Fibroblast of peridontal ligament (primary cell): ENCODE measurements around the gene ROBO4.
A peak's percentile ranks its signal among the peaks of the same experiment; 100 is the strongest.

Experiments
- DNase-seq: peaks from one replicate; pipeline ENCODE4 v3.0.0-alpha.2; 2010; ENCODE audit errors: extremely low read depth

ROBO4 gene

DNA sequence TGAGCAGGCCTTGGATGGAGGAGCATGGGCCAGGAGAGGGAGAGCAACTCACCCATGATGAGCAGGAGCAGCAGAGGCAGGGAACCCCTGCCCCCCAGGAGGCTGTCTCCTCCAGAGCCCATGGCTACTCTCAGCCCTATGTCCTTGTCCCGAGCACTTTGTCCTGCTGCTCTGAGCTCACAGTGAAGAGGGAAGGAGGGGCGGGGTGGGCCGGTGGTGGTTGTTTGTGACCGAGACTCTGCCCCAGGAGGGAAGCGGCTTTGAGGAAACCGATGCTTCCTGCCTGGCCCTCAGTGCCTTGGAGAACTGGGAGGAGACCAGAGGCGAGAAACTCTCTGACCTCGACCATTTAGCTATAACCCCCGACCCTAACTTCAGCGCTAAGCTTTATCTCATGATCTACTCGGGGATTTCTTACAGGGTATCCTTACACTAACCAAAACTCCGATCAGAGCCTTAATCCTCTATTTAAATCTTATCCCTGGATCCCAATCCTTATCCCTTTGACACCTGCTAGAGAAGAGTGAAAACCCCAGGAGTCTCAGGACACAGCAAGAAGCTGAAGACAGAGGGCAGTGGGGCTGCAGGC is at the start of gene ROBO4:
TSS of gene ROBO4 (minus strand) at position 192 of the 589 bp plus-strand sequence. CDS start at position 122, 70 bp downstream.
- no peak for DNase-seq

DNA sequence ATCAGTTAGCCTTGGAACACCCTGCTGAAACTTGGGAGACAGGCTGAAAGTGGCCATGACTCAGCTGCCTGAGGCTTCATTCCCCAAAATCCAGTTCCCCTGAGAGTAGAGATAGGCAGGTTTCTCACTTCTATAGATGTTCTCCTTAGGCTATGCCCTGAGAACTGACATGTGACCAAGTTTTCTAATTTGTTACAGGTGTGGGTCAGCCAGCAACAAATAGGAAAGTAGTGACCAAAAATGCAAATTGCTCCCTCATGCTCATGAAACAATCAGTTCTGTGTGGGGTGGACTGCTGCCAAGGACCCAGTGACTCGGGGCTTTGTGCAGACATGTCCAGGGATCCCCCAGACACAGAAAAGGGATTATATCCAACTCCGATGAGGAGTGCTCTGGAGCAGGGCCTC is 49.1 kb upstream of the ROBO4 start:
- DNase-seq = peak; percentile 69

DNA sequence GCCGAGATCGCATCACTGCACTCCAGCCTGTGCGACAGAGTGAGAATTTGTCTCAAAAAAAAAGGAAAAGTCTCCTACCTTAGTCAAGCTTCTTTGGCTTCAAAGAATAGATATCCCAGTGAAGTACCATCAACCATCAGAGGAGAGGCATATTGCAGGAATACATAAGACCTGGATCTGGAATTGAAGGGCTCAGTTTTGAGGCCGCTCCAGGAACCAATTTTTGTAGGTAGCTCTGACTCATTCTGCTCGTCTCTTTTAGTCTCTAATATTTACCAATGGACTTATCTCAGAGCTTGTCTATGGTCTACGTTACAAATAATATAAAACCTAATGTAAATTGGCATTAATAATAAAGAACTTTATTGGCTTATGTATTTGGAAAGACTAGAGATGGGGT is 48.2 kb upstream of the ROBO4 start:
- no peak for DNase-seq

DNA sequence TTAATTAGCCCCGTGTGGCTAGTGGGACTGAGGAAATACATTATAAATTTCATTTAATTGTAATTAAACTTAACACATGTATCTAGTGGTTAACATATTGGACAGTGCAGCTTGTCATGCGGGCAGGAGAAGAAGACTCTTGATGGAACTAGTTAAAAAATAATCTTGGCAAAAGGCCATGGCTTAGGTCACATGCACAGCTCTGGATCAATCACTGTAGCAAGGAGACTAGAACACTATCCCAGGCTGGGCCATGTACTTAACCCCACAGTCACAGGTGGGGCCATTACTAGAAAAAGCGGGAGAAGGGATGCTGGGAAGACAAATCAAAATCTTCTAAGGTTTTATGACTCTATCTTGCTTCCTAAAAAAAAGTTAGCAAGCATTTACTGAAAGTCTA is 46.9 kb upstream of the ROBO4 start:
- no peak for DNase-seq

DNA sequence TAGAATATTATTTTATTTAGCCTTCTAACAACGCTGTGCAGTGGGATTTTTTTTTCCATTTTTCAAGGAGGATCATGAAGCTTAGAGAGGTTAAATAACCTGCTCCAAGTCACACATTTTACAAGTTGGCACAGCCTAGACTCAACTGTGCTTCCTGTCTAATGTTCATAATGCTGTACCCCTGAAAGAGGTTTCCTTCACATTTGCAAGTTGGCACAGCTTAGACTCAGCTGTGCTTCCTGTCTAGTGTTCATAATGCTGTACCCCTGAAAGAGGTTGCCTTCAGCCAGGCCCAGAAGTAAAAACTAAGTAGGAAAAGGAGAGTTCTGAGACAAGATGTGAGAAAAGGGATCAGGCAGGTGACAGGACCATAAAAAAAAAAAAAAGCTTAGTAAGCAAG is 46.1 kb upstream of the ROBO4 start:
- no peak for DNase-seq

DNA sequence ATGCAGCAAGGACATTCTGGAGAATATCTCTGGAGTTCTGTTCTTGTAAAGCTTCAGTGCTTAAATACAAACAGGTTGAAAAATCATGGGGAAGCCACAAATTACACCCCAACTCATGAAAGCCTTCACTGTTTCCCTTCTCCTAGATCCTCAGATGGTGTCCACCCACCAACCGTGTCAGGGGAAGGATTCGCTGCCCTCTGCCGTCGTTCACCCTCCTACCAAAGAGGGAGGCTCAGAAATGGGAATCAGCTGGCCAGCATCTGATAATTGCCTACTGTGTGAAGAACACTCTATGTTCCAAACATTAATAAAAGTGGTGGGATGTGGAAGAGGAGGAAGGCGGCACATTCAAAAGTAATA is 45.6 kb upstream of the ROBO4 start:
- DNase-seq = no peak

DNA sequence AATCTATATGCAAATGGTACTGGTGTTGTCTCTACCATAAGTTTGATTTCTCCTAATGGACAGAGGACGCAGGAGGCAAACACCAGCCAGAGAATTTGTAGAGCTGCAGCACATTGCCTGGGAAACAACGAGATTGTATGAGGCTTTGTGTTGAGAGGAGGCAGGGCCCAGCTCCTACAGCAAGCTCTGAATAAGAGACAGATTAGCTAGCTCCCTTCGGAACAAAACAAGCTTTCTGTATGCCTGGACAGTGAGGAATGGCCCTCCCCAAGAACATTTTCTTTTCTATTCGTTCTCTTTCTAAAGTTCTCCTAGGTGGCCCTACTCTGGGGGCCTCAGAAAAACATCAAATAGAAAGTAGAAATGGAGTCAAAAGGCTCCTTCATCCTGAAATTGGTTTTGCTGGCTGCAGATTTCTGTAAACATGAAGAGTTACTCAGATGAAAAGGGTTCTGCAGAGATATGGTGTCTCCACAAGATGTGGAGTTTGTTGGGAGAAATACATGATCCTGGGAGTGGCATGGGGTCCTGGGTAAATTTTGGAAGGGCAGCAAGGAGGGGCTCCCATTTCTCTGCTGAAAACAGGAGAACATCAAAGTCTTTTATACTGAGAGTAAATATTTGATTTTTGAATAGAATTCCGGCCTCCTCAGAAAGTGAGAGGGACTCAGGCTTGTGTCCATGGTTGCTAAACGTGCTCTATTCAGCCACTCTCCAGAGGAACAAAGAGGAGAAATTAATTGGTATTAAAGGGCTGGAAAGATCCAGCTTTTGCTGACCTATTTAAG is 45.0 kb upstream of the ROBO4 start:
- no peak for DNase-seq

DNA sequence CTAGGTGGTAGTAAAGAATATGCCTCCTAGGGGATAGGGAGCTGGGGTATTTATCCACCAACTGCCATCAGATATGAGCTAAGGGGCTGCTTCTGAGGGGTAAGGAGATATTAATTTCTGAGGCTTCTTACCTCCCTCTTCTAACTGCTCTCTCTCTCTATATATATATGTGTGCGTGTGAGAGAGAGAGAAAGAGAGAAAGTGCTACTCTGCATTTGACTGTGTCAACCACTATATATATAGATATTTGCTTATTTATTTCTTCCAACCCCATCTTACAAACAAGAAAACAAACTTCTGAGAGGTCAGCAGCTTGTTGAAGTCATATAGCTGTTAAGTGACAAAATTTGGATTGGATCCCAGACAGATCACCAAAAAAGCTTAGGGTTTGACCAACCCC is 44.0 kb upstream of the ROBO4 start:
- DNase-seq = no peak

DNA sequence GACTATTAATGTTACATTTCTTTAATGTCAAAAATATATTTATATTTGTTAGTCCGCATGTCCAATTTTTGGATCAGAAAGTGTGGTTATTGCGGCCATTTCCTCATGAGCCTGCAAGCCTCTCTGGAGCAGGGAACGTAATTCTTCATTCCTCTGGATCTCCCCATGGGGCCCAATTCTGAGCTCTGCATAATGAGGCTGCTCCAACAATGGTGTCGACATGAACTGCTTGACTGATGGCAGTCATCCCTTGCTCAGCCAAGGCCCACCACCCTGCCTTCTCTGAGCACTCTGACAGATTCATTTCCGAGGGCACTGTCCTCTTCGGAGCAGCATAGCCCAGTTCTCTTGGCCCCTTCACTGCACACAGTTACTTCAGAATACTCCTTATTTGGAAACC is 41.3 kb upstream of the ROBO4 start:
- no peak for DNase-seq

DNA sequence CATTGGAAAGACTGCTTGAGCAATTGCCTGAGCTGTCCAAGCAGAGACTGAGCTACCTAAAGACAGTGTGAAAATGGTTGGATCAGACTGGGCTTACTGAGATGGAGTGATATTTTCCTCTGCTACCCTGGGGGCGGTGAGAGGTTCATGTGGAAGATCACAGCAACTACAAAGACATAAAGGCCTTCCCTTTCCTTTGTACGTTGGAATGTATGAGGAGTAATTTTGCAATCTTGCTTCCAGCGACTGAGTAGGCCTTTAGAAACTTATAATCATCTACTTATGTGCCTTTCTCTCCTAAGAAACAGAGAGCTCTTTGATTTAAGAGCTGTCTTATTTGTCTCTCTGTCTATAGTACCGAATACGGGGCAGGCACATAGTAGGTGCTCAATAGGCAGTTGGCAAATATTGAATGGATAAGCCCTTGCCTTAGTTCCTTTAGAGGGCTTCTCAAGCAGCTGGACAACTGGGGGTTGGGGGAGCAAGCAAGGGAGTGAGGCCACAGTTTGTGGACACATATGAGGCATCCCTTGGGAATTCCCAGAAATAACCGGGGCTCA is 40.6 kb upstream of the ROBO4 start:
- DNase-seq = peak; percentile 63

DNA sequence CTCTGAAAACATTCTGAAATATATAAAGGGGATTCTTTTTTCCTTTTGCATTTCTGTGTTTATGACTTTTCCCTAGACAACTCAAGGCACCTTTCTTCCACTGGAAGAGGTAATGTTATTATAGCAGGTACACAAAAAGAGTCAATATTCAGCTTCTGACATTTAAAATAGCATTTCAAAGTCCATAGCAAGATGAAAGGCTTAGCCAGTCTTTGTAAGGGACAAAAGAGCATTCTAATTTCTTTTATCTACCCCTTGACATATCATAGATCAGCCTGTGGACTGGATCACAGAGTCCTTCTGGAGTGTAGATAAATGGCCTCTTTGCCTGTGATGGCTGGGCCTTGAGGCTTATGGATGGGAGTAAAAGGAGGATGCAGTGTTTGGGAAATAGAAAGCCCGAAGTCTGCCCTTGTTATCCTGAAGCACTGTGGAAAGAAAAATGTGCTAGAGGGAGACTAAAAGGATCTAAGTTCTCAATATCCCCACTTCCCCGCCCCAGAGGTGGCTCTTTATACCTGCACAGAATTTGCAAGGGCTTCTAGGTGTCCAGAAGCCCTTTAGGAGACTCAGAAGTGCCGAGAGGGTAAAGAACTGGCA is 39.8 kb upstream of the ROBO4 start:
- no peak for DNase-seq

DNA sequence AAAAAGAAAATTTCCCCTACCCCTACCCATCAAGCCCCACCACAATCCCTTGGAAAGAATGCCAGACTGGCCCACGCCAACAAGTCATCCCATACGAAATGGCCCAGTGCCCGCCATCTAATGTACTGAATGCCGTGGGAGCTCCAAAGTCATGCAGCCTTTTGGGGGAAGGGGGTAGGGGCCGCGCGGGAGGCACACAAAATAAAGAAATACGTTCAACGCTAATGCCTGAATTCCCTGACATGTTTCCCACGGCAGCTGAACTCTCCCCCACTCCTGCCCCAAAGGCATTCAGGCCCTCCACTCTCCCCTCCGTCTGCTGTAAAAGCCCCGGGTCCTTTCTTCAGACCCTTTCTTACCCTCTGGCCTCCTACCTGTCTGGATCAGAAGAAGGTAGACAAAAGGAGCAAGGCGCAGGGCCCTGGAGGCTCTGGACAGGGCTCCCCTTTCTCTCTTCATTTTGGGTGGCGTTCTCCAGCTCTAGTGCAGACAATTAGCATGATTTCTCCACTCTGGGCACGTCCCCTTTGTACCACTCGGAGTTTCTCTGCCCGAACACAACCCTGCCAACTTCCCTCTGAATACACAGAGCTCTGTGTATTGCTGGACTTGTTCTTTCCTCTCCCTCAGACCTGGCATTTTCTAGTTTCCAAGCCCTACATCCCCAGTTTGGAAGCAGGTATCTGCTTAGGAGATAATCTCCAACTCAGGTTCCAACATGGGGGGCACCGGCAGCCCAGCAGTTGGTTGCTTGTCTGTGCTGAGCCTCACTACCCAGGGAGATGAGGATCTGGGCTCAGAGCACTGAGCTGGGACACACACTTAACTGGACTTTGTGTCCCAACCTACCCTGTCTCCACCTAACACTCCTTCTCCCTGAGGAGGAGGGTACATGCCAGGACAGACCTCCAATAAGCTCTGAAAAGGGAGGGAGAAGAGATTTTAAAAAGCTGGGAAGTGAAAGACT is 38.2 kb upstream of the ROBO4 start, which contains the start of gene HEPACAM:
TSS of gene HEPACAM (minus strand) at position 500 of the 967 bp plus-strand sequence. CDS start at position 459, 41 bp downstream.
- DNase-seq = no peak

DNA sequence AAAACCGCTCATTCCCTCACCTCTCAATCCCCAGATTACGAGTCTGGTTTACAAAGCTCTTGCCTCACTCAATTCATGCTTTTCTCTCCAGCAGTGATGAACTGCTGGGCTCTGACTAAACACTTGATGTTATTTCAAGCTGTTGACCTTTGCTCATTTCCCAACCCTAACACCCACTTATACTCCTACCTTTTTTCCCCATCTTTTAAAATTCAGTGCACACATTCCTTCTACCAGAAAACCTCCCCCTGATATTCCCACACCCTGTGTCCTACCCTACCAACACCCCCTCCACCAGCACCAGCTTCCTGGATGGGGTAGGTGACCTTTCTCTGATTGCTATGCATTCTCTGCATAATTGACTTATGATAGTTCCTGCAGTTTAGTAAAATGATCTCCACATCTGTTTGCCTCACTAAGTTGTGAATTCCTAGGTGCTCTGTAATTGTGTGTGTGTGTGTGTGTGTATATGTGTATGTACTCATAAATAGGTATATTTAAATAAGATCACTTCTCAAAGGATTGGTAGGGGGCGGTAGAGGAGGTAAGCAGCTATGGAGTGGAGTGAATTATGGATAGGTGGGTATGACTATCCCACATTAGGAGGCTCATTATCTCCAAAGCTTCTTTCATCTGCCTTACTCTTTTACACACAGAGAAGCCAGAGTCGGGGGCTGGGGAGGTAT is 37.3 kb upstream of the ROBO4 start:
- DNase-seq = peak; percentile 75

DNA sequence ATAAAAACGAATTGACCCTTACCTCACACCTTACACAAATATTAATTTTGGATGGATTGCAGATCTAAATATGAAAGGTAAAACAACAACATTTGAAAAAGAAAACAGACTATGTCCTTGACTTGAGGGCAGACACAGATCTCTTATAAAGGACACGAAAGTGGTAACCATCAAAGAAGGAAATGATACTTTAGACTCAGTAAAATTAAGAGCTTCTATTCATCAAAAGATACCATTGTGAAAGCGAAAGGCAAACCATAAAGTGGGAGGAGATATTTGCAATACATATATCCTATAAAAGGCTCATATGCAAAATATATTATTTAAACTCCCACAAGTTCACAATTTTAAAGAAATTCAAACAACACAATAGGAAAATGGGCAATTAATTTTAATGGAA is 33.1 kb upstream of the ROBO4 start:
- DNase-seq = no peak

DNA sequence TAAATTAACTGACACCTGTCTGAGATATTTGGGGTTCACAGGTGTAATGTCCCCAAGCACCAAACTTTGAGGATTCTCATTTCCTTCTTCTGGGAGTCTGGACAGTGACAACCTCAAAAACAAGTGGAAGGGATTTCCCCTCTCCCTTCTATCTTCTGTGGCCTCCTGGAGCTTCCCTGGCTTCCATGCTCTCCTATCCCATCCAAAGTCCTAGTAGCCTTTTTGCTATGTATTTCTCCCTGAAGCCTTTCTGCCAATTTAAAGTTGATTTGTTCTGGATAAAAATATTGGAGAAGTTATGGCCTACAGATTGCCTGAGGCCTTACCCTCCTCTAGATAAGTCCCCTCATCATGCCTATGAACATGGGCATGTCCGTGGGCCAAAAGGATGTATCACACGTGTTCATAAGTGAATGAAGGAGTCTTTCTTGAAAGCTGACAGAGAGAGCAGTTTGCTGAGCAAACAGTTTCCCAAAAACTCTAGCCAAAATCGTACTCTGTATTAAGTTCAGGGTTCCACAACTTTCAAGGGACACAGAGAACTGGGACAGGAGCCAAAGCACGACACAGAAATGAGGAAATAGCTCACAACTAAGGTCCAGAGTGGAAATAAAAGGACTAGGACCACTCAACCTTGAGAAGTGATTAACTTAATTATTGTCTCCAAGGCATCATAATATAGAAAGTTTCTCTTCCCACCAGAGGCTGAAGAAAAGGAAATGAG is 31.4 kb upstream of the ROBO4 start:
- no peak for DNase-seq

DNA sequence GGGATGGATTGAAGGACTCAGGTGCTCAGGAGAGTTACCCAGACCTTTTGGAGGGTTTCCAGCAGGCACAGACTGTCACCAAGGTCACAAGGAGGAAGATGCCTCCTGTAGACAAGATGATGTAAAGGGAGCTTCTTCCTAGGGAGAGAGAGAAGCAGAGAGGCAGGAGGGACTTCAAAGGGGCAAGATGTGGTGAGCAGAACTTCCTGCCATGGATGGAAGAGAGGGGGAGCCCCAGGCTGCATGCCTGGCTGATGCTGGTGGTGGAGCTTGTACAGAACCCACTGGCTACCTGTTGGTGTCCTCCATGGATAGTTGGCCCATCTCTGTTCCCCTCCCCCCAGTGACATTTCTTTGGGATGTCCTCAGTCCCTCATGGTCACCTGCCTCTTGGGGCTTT is 25.6 kb upstream of the ROBO4 start:
- DNase-seq = no peak

DNA sequence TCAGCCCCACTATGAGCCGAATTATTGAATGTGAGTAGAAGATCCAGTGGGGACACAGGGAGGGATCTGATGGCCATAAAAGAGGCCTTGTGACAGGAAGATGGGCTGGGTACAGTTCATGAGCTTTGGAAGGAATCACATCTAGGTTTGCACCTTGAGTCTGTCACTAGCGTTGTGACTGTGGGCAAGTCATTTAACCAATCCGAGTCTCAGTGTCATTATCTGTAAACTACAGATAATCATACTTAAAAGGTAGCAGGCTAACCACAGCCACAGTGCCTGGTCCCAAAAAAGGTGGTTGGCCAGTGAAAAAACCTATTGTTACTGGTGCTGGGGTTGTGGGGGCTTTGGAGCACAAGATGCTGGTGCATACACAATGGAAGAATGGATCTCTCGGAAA is 25.2 kb upstream of the ROBO4 start:
- DNase-seq = no peak

DNA sequence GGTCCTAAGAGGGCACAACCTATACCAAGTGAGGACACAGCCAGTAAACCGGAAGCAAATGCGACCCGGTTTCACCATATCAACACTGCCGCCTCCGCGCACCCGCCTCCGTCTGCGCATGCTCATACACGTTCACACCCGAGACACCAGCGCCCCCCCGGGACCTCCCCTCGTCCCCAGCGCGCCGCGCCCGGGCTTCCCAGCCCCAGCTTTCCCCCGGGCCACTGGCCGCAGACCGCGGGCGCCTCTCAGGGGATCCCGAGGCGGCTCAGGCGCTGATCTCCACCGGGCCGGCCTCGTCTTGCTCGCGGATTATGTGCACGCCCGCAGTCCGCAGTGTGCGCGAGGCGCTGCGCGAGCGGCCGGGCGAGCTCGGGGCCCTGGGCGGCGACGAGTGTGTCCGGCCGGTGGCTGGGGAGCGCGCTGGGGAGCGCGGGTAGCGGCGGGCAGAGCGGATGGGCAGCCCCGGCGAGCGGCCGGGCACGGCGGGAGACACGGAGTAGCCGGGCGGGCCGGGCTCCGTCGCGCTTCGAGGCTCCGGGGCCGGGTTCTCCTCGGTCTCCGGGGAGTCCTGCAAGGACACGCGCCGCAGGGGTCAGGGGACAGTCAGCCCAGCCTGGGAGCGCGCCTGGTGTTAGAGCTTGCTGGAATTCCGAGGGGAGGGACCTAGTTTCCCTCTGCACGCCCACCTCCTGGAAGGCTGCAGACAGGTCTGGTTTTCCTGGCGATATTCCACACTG is 23.4 kb upstream of the ROBO4 start:
- peak; percentile 43 for DNase-seq

DNA sequence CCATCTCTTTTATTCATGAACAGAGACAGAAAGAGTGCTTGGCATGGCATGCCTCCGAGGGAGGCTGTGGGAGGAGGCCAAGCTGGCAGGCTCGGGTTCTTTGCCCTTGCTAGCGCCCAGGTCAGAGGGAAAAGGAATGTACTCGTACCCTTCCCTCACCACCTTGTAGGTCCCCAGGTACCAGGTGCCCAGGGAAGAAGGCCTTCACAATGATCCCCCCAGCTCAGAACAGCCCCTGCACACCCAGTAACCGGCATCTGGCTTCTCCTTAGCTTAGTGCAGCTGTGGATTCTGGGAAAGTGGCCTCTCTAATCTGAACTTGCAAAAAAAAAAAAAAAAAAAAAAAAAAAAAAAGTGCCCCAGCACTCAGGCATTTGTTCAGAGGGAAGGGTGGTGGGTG is 22.7 kb upstream of the ROBO4 start:
- no peak for DNase-seq

DNA sequence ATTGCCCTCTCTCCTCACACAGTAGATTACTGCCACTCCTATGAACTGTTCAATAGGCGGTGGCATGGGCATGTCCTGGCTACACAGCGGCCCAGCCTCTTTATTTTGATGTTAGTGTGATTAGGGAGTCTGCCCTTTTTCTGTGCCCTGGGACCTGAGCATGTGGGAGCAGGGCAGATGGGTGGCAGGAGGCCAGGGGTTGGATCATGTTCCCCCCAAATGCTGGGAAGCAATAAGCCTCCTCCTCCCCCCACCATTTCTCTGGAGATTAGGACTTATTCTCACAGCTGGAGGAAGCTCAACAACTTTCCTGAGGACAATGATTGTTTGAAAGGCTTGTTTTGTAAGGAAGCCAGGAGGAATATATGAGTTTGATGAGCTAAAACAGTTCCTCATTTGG is 22.2 kb upstream of the ROBO4 start:
- no peak for DNase-seq
